HG02870 (cell line): ENCODE data around the gene SFXN4.
"Not testable (repeated sequence)": the region's sequence is repeated elsewhere in the genome, so short reads cannot be mapped to it uniquely, and the experiment has no call there.

ENCODE experiments used
- ATAC-seq: cut with Tn5 transposase; IDR thresholded peaks from one replicate; pipeline ENCODE4 v1.9.1; 2021; ENCODE audit warnings: mild to moderate bottlenecking, moderate library complexity; ENCODE audit not compliant: unreplicated experiment

The SFXN4 gene

DNA sequence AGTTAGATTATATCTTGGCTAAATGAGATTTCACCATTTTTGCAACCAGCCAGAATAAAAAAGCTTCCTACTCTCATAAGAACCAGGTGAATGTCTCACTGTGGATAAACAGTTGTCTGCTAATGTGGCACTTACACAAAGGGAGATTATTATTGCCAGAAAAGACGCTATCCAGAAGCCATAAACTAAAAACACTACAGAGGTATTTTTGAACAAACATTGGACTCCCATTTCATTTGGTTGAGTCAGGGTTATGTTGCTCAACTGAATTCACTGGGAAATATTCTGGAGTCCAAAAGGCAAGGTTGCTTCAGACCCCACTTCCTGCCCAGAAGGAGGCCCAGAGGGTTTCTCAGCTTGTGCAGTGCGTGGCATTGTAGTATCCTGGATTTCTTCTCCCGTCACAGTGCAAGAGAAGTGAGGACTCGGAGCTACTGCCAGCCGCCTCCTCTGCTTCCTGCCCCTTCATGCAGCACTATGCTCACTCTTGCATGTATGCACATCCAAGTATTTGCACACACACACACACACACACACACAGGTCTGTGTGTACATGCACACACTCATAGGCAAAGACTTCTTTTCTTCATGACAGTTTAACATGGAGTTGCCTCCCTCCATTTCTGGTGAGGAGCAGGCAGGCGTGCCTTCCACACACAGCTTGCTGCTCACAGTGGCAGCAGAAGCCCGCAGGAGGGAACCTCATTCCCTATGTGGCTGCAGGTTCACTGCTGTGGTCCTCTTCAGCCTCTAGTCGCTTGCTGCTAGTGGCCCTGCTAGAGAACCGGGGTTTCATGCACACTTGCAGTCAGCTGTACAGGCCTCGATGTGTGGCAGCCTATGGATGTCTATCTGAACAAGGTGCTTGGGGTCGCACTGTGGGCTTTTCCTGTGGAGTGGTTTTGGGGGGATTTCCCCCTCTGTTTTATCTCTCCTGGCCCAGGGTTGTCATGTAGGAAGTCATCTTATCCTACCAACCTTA, 51.5 kb downstream of the SFXN4 start:
- ATAC-seq: no peak

GRCh38 chr10:119112056-119112455, 53.5 kb downstream of the SFXN4 start:
- no peak for ATAC-seq

DNA sequence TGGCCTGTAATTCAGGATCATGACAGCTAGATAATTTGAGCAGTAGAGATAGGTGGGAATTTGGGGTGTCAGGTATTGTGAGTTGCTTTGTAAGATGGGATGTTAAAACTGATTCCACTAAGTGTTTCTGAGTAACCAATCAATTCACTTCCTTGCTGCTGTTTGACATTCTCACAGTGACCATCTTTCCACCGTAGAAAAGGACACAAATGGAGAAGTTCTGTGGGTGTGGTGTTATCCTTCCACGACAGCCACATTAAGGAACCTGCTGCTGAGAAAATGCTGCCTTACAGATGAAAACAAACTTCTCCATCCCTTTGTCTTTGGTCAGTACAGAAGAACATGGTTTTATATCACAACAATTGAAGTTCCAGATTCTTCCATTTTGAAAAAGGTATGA, 57.7 kb downstream of the SFXN4 start:
- not testable (repeated sequence) for ATAC-seq

- not testable (repeated sequence) for ATAC-seq
Observed at GRCh38 chr10:119107106-119107505, 58.4 kb downstream of the SFXN4 start.

- ATAC-seq: not testable (repeated sequence)
Observed at GRCh38 chr10:119105899-119106298, 59.6 kb downstream of the SFXN4 start.

GRCh38 chr10:119105155-119105554, 60.4 kb downstream of the SFXN4 start:
- no peak for ATAC-seq

DNA sequence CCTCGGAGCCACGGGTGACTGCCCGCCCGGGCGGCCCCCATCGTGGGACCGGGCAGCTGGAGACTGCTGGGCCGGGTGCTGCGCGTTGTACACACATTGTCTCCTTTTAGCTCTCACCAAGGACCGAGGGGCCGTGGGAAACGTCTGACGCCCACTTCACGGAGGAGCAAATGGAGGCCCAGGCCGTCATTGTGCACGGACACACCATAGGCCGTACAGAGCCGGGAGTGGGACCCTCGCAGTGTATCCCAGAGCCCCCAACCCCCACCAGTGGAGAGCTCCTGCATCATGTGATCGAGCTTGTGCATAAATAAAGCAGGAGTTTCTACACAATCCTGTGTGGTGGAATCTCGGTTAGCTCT, 60.9 kb downstream of the SFXN4 start:
- ATAC-seq: peak; percentile 33

GRCh38 chr10:119103903-119104653, 61.4 kb downstream of the SFXN4 start, which contains the start of gene DENND10:
Gene DENND10, plus strand, starts transcription at chr10:119104113. Its CDS starts 30 bp downstream, at chr10:119104143.
- peak; percentile 87 for ATAC-seq

- no peak for ATAC-seq
Observed at GRCh38 chr10:119103241-119103902, 62.1 kb downstream of the SFXN4 start.

DNA sequence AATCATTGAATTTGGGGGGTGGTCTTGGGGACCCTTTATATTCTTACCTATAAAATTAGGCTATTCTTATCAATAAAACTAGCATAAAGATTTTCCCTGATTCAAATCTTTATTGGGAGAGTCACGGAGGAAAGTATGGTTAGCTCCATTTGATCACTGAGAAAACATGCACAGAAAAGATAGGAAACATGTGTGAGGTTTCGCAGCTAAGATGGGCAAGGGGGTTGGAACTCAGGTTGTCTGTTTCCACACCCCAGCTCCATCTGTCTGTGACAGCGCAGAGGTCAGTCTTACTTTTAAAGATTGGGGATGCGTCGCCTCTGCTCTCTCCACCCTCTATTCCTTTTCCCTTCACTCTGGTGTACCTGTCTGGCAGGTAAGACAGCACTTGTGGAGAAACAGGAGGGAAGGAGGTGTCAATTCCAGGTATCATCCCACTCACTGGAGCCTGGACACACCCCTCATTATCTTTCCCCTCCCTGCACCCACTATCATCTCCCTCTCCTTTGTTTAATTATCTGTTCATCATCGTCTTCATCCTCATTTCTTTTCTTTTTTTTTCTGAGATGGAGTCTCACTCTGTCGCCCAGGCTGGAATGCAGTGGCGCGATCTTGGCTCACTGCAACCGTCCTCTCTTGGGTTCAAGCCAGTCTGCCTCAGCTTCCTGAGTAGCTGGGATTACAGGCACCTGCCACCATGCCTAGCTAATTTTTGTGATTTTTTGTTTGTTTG, 64.0 kb downstream of the SFXN4 start:
- ATAC-seq: no peak

DNA sequence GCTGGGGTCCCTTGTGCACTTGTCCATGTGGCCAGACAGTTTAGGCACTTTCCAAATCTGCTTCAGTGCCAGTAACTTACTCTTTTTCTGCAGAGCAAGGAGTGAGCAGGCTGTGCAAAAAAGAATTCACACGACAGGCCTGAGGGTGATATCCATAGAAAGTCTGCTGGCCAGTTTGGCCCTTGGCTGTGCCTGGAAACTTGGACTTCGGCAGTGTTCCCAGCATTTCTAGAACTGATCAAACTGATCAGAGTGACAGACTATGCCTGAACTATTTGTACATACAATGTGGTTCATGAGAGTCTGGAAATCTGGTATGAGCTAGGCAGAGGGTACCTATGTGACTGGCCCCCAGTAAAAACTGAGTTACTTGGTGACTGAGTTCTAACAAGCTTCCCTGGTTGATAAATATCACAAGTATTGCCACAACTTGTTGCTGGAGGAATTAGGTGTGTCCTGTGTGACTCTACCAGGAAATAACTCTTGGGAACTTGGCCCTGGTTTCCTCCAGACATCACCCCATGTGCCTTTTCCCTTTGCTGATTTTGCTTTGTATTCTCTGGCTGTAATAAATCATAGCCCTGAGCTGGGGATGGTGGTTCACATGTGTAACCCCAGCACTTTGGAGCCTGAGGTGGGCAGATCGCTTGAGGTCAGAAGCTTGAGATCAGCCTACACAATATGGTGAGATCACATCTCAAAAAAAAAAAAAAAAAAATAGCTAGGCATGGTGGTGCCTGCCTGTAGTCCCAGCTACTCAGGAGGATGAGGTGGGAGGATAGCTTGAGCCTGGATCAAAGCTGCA, 64.9 kb downstream of the SFXN4 start:
- ATAC-seq: no peak

DNA sequence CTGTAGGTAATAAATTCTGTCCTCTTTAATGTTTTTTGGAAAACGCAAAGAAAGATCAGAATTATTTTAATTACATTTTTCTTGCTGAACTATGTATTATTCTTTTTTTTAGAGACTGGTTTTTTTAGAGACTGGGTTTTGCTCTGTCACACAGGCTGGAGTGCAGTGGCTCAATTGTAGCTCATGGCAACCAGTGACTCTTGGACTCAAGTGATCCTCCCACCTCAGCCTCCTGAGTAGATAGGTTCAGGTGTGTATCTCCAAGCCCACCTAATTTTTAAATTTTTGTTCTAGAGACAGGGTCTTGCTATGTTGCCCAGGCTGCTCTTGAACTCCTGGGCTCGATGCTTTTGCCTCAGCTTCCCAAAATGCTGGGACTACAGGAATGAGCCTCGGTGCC, 66.9 kb downstream of the SFXN4 start:
- no peak for ATAC-seq

DNA sequence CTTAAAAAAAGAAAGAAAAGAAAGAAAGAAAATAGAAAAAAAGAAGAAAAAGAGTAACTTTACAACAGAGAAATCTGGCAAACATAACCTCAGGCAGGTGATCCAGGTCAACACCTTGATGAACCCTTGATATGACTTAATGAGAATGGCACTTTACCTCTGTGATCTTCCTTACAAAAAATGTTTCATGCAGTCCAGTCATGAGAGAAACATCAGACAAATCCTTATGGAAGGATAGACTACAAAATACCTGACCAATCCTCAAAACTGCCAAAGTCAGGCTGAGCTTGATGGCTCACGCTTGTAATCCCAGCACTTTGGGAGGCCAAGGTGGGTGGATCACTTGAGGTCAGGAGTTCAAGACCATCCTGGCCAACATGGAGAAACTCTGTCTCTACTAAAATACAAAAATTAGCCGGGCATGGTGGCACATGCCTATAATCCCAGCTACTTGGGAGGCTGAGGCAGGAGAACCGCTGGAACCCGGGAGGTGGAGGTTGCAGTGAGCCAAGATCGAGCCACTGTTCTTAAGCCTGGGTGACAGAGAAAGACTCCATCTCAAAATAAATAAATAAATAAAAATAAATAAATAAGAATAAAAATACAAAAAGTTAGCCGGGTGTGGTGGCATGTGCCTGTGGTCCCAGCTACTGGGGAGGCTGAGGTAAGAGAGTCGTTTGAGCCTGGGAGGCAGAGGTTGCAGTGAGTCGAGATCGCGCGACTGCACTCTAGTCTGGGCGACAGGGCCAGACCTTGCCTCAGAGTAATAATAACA, 68.7 kb downstream of the SFXN4 start:
- ATAC-seq: not testable (repeated sequence)

- no peak for ATAC-seq
Observed at GRCh38 chr10:119095640-119096039, 69.9 kb downstream of the SFXN4 start.

DNA sequence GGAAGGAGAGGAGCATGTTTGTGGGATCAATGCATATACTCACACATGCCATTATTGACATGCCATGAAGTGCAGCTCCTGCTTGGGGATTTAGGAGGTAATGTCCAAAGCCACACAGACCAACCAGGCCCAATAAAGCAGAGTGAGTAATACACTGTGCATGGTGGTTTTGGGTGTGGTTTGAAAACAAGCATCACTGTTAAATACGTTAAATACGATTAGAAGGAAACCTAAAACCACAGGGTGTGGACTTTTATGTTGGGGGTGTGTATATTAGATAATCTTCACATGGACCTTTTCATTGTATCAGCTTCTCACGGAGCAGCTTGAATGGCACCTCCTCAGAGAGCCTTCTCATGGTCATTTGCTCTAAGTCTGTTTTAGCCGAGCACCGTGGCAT, 74.5 kb downstream of the SFXN4 start:
- no peak for ATAC-seq
